ENCODE results near the gene IZUMO1. TPM values are rescaled to one million over a fixed set of nuclear protein-coding genes. Genes with fewer than 3 reads are reported as not detected.

IZUMO1 gene
- total and polyA plus RNA-seq, 2 of the 8 experiments (the other 6 are each of a cell fraction or from before 2014, with no cell fraction given), result 0.33 to 1.8 TPM

GRCh38 chr19:48703316-48703715 lies 43.4 kb downstream of the IZUMO1 start (continued):
- no peak for TF ChIP-seq KDM5A (IDR thresholded peaks at IDR 0.05; ENCODE audit: low read length)
- TF ChIP-seq TBP (IDR thresholded peaks at IDR 0.05; ENCODE audit: low read depth, low read length), result no peak
